ENCODE data around the gene ASXL2. TPM values are rescaled to one million over a fixed set of nuclear protein-coding genes. Genes with fewer than 3 reads are reported as not detected.

The ASXL2 gene
- polyA plus RNA-seq, 1 donor from 2014 or later: 2.9 TPM

GRCh38 chr2:25895610-25896009 lies 17.3 kb upstream of the ASXL2 start:
- no peak overlapping the region for H2AFZ ChIP-seq (ENCODE audit: low read depth, low read length)
- H3K27ac ChIP-seq (ENCODE audit: low read length): no peak overlapping the region
- no peaks in the 10 kb centered on the region for H4K20me1 ChIP-seq (ENCODE audit: insufficient read depth)
- no peaks in the 10 kb centered on the region for H3K79me2 ChIP-seq (replicated peaks; ENCODE audit: insufficient read depth, low read length)
- H3K4me3 ChIP-seq (ENCODE audit: low read length): no peak overlapping the region
- no peak for TF ChIP-seq SMC3 (conservative IDR thresholded peaks at IDR 0.05; ENCODE audit: poor library complexity)
- H3K36me3 ChIP-seq (ENCODE audit: insufficient read depth, low read length): no peaks in the 10 kb centered on the region
- H3K27me3 ChIP-seq (ENCODE audit: insufficient read depth, low read depth, low read length): no peaks in the 10 kb centered on the region
- no peak overlapping the region for H3K4me2 ChIP-seq (ENCODE audit: low read length)
- H3K9me3 ChIP-seq (ENCODE audit: low read length): no peaks in the 10 kb centered on the region
- H3K9me2 ChIP-seq (ENCODE audit: insufficient read depth, low read length): no peaks in the 10 kb centered on the region
- H3F3A ChIP-seq (ENCODE audit: insufficient read depth, low read length, poor library complexity, severe bottlenecking): no peaks in the 10 kb centered on the region
- H3K9ac ChIP-seq (ENCODE audit: low read length): no peak overlapping the region

DNA sequence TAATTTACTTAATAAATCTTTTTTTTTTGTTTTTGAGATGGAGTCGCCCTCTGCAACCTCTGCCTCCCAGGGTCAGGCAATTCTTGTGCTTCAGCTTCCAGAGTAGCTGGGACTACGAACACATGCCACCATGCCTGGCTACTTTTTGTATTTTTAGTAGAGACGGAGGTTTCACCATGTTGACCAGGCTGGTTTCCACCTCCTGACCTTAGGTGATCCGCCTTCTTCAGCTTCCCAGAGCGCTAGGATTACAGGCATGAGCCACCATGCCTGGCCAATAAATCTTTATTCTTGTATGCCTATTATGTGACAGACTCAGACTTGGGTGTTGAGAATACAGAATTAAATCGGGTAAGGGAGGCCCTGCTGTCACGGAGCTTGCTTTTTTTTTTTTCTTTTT lies 16.7 kb upstream of the ASXL2 start:
- Histone ChIP-seq H3K9me3 (ENCODE audit: low read length) (no peaks in the 10 kb centered on the region), H3K4me2 (ENCODE audit: low read length) (no peak overlapping the region), H3K9me2 (ENCODE audit: insufficient read depth, low read length) (no peaks in the 10 kb centered on the region), H4K20me1 (ENCODE audit: insufficient read depth) (no peaks in the 10 kb centered on the region), H2AFZ (ENCODE audit: low read depth, low read length) (no peak overlapping the region), H3K9ac (ENCODE audit: low read length) (no peak overlapping the region), H3F3A (ENCODE audit: insufficient read depth, low read length, poor library complexity, severe bottlenecking) (no peaks in the 10 kb centered on the region), H3K27me3 (ENCODE audit: insufficient read depth, low read depth, low read length) (no peaks in the 10 kb centered on the region), H3K79me2 (replicated peaks; ENCODE audit: insufficient read depth, low read length) (no peaks in the 10 kb centered on the region), H3K4me3 (ENCODE audit: low read length) (no peak overlapping the region), H3K27ac (ENCODE audit: low read length) (no peak overlapping the region), H3K36me3 (ENCODE audit: insufficient read depth, low read length) (no peaks in the 10 kb centered on the region)
- TF ChIP-seq RAD21 (conservative IDR thresholded peaks at IDR 0.05) (no peak), POLR2AphosphoS5 (IDR thresholded peaks at IDR 0.05) (no peak), SMC3 (conservative IDR thresholded peaks at IDR 0.05; ENCODE audit: poor library complexity) (no peak), CTCF (IDR thresholded peaks at IDR 0.05; ENCODE audit: poor library complexity, severe bottlenecking) (no peak), TAF1 (IDR thresholded peaks at IDR 0.05; ENCODE audit: low read depth) (no peak), EP300 (conservative IDR thresholded peaks at IDR 0.05; ENCODE audit: poor library complexity, severe bottlenecking) (no peak), EZH2 (IDR thresholded peaks at IDR 0.05; ENCODE audit: borderline replicate concordance, insufficient read depth, low read length, poor library complexity, severe bottlenecking) (no peak), MXI1 (conservative IDR thresholded peaks at IDR 0.05; ENCODE audit: poor library complexity, severe bottlenecking) (no peak)
- TF ChIP-seq, protein P1, sequence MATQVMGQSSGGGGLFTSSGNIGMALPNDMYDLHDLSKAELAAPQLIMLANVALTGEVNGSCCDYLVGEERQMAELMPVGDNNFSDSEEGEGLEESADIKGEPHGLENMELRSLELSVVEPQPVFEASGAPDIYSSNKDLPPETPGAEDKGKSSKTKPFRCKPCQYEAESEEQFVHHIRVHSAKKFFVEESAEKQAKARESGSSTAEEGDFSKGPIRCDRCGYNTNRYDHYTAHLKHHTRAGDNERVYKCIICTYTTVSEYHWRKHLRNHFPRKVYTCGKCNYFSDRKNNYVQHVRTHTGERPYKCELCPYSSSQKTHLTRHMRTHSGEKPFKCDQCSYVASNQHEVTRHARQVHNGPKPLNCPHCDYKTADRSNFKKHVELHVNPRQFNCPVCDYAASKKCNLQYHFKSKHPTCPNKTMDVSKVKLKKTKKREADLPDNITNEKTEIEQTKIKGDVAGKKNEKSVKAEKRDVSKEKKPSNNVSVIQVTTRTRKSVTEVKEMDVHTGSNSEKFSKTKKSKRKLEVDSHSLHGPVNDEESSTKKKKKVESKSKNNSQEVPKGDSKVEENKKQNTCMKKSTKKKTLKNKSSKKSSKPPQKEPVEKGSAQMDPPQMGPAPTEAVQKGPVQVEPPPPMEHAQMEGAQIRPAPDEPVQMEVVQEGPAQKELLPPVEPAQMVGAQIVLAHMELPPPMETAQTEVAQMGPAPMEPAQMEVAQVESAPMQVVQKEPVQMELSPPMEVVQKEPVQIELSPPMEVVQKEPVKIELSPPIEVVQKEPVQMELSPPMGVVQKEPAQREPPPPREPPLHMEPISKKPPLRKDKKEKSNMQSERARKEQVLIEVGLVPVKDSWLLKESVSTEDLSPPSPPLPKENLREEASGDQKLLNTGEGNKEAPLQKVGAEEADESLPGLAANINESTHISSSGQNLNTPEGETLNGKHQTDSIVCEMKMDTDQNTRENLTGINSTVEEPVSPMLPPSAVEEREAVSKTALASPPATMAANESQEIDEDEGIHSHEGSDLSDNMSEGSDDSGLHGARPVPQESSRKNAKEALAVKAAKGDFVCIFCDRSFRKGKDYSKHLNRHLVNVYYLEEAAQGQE (IDR thresholded peaks at IDR 0.05; ENCODE audit: borderline replicate concordance): no peak

Data from neural cell (in vitro differentiated cells).